HG03039 (cell line): Measurements from ENCODE around the gene HBE1.
"Not testable (repeated sequence)": the region's sequence is repeated elsewhere in the genome, so short reads cannot be mapped to it uniquely, and the experiment has no call there.

Experiments
- ATAC-seq: cut with Tn5 transposase; IDR thresholded peaks from one replicate; pipeline ENCODE4 v1.9.1; 2021; ENCODE audit warnings: mild to moderate bottlenecking, moderate library complexity; ENCODE audit not compliant: unreplicated experiment

HBE1 gene

DNA sequence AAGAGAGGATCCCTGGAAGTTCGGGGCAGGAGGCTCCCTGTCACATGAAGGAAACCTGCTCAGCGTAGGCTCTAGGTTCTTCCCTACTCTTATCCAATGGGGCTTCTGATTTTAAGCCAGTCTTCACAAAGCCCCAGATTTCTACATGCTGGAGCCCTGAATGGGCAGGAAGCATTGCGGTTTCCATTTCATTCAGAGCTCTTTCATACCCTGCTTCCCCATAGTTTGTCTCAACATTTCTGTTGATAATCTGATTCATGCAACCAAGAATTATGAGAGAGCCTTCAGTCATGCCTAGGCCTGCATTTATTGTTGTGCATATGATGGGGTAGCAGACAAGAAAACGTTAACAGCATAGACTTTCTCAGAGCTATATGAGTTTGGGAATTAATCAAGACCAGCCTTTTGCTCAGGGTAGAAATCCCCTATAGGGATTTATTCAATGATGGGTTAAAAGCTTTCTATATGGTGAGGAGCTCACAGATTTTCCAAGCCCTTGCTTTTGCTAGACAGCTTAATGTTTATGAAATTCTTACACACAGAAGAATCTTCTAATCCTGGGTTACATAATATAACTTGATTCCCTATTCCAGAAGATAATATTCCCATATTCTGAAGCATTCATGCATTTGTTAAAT lies 16.1 kb upstream of the HBE1 start:
- no peak for ATAC-seq

GRCh38 chr11:5284637-5285036 lies 14.9 kb upstream of the HBE1 start:
- ATAC-seq: no peak

- ATAC-seq: no peak
These were observed 14.1 kb upstream of the HBE1 start for GRCh38 chr11:5283882-5284281.

DNA sequence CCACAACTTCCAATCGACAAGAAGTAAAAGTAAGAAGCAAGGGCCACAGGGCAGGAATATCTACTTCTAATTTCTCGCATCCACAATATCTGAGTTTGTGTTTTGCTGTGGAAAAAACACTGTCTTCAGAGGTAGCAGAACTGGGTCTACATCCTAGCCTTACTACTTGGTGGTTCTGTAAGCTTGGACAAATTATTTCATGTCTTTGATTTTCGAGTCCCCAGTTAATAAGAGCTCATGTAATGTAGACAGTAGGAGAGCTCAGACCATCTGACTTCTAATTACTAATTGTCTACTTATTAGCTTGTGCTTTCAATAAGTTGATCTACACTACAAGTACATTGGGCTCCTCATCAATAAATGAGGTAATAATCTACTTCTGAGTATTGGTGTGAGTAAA lies 13.3 kb upstream of the HBE1 start:
- no peak for ATAC-seq

DNA sequence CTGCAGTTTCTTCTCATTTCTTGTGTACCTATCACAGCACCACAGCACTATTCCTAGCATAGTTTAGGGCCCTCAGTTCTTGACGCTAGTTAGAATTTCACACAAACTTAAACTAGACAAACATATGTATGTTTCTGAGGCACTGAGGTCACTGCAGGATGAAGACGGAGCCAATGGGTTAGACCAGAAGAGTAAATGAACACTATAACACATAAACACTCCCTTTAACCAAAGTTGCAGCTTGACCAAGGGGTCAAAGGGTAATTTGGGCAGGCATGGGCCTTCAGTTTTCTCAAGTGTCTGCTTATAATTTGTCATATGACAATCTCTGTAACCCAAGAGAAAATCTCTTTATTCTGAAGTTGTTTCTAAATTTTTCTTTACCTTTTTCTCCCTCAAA lies 12.9 kb upstream of the HBE1 start:
- no peak for ATAC-seq

GRCh38 chr11:5281596-5281995 lies 11.9 kb upstream of the HBE1 start:
- no peak for ATAC-seq

- ATAC-seq: peak; percentile 95
These were observed 10.9 kb upstream of the HBE1 start for GRCh38 chr11:5280582-5281102.

DNA sequence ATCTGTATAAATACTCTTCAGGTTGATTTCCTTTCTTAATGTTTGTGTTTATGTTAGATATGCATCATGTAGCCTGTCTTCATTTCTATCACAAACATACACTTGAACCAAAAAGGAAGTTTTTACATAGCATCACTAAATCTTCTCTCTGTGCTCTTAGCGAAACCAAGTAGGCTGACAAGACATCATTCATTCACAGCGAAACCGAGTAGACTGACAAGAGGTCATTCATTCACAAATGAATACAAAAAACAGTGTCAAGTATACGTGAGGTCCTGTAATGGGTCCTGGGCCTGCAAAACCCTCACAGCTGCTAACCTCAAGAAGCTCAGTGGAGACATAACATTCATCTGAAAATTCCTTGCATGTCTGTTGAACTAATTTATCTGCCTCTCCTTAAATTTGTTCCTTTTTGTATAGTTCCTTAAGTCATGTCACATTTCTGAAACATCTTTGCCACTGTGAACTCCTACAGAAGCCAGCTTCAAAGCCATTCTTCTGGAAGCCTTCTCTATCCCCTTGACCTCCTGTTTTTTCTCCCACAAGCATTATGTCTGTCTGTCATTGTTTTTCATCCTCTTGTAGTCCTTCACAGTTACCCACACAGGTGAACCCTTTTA lies 9.8 kb upstream of the HBE1 start:
- ATAC-seq: no peak

DNA sequence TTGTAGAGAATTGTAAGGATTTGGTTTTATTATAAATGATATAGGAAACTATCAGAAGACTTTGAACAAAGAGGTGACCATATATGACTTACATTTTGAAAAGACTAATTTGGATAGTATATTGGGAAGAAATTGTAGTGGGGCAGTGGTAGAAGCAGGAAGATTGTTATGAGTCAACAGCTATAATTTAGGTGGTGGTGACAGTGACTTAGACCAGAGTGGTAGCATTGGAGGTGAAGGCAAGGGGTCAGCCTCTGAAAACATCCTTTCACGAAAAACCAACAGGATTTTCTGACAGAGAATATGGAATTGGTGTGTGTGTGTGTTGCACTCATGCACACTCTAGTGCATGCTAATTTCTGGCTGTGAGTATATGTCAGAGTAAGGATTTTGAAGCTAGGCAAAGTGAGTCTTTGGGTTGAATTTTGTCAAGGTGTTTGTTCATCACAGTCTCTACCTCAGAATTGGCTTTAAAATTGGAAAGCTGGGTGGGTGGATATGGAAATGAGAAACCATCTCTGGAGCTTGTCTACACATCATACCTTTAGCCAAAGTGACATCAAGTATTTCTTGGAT lies 8.2 kb upstream of the HBE1 start:
- ATAC-seq: no peak

- no peak for ATAC-seq
These were observed 7.0 kb upstream of the HBE1 start for GRCh38 chr11:5276697-5277096.

DNA sequence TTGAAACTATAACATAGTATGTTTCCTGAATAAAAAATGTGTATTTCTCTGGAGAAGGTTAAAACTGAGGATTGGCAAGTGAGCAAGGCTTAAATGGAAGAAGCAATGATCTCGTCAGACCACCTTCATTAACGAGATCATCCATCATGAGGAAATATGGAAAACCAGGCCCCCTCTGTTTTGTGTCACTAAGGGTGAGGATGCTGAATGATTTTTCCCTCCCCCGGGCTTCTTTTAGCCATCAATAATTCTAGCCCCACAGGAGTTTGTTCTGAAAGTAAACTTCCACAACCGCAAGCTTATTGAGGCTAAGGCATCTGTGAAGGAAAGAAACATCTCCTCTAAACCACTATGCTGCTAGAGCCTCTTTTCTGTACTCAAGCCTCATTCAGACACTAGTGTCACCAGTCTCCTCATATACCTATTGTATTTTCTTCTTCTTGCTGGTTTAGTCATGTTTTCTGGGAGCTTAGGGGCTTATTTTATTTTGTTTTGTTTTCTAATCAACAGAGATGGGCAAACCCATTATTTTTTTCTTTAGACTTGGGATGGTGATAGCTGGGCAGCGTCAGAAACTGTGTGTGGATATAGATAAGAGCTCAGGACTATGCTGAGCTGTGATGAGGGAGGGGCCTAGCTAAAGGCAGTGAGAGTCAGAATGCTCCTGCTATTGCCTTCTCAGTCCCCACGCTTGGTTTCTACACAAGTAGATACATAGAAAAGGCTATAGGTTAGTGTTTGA lies 5.8 kb upstream of the HBE1 start:
- ATAC-seq: no peak

GRCh38 chr11:5274395-5274794 lies 4.7 kb upstream of the HBE1 start:
- ATAC-seq: no peak

- no peak for ATAC-seq
These were observed 2.8 kb upstream of the HBE1 start for GRCh38 chr11:5272395-5273017.

DNA sequence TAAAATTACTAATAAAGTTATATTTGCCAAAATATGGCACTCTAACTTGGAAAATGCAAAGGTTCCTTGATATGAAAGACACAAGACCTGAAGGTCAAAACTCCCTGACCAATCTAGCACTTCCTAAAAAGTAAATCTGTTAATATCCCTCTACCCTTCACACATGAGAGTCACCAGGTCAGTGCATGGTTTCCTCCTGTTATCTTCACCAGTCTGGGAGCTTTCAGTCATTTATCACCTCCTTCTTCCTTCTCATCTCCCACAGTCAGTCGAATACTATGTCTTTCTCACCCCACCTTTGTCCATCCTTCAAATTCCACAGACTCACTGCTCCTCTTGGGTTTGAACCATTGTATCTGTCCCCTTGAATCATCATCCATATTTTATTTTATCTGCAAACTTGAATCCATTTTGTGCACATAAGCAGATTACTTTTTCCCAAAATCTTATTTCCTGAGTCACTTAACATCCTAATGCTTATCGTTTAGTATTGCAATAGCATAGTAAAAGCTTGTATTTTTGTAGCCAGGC lies 2.6 kb downstream of the HBE1 start:
- ATAC-seq: no peak

DNA sequence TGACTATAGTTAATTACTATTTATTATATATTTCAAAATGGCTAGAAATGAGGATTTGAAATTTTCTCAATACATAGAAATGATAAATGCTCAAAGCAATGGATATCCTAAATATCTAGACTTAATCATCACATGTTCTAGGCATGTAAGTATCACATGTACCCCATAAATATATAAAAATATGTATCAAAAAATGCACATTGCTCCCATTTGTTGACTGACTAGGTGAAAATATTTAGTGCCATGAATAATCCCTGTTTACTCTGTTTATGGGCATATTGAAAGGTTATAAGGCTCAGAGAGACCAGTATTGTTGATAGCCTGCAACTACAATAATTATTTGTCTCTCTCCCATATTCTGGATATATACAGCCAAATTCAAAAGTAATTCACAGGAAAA lies 3.1 kb downstream of the HBE1 start:
- ATAC-seq: no peak

GRCh38 chr11:5265832-5266231 lies 3.9 kb downstream of the HBE1 start:
- no peak for ATAC-seq

DNA sequence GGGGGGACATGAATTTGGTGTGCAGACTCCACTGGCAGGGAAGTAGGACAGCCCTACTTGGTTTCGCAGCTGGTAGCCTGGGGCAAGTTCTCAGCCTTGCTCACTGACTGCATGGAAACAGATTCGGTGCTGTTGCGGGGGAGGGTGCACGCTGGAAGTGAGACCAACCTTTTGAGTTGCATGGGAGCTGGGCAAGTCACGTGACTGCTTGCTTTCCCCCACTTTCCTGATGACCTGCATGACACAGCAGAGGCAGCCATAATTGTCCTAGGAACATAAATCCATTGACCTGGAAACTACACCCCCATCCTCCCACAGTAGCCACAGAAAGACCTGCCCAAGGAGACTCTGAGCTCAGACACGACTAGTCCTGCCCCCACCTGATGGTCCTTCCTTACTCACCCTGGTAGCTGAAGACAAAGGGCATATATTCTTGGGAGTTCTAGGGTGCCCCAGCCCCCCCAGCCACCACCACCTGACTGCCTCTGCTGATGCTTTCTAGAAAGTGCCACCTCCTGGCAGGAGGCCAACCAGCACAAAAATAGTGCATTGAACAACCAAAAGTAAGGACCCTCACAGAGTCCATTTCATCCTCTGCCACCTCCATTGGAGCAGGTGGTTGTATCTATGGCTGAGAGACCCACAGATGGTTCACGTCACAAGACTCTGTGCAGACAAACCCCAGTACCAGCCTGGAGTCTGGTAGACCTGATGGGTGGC lies 11.0 kb downstream of the HBE1 start:
- no peak for ATAC-seq

- ATAC-seq: no peak
These were observed 12.4 kb downstream of the HBE1 start for GRCh38 chr11:5257296-5257695.

DNA sequence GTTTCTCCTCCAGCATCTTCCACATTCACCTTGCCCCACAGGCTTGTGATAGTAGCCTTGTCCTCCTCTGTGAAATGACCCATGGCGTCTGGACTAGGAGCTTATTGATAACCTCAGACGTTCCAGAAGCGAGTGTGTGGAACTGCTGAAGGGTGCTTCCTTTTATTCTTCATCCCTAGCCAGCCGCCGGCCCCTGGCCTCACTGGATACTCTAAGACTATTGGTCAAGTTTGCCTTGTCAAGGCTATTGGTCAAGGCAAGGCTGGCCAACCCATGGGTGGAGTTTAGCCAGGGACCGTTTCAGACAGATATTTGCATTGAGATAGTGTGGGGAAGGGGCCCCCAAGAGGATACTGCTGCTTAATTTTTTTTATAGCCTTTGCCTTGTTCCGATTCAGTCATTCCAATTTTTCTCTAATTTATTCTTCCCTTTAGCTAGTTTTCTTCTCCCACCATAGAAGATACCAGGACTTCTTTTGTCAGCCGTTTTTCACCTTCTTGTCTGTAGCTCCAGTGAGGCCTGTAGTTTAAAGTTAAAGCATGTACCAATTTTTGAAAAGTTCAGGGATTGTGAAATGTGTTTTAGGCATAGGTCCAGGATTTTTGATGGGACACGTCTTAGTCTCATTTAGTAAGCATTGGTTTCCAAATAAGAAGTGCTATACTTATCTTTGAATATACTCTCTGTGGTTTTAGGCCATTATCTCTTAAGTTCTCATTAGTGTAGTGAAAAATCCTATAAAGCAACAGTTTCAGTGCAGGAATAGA lies 14.9 kb downstream of the HBE1 start, which contains the start of gene HBG2:
HBG2 (minus strand) TSS at position 136 of the 768 bp plus-strand sequence; CDS start at position 83, 53 bp downstream.
- not testable (repeated sequence) for ATAC-seq
